ENCODE results near the gene MDFIC2. TPM values are rescaled to one million over a fixed set of nuclear protein-coding genes. Genes with fewer than 3 reads are reported as not detected.
A peak's percentile ranks its signal among the peaks of the same experiment; 100 is the strongest.

Gene MDFIC2
- total and polyA plus RNA-seq, 2 of the 13 experiments (the other 11 are each of a cell fraction or from before 2014, with no cell fraction given) = not detected

GRCh38 chr3:70156808-70157207 lies 155.6 kb downstream of the MDFIC2 start:
- CTCF ChIA-PET (ENCODE audit: low intra/inter-chr PET ratio, low total read pairs) = no interaction called here
- intact Hi-C loops (cut with micrococcal nuclease; ENCODE audit: unreplicated experiment) = no loop called here
- FAIRE-seq = no peak

GRCh38 chr3:70150599-70150998 lies 161.8 kb downstream of the MDFIC2 start:
- in situ Hi-C loops (cut with HindIII; ENCODE audit: extremely low pct_ligation_motif_present, low pct_unique_long_range_greater_than_20kb) (no loop called here), intact Hi-C loops (cut with micrococcal nuclease; ENCODE audit: unreplicated experiment) (no loop called here)
- TF ChIP-seq MTF2 (CRISPR knock-in tag; IDR thresholded peaks at IDR 0.05; ENCODE audit: borderline replicate concordance) = no peak
- TF ChIP-seq, protein P1, sequence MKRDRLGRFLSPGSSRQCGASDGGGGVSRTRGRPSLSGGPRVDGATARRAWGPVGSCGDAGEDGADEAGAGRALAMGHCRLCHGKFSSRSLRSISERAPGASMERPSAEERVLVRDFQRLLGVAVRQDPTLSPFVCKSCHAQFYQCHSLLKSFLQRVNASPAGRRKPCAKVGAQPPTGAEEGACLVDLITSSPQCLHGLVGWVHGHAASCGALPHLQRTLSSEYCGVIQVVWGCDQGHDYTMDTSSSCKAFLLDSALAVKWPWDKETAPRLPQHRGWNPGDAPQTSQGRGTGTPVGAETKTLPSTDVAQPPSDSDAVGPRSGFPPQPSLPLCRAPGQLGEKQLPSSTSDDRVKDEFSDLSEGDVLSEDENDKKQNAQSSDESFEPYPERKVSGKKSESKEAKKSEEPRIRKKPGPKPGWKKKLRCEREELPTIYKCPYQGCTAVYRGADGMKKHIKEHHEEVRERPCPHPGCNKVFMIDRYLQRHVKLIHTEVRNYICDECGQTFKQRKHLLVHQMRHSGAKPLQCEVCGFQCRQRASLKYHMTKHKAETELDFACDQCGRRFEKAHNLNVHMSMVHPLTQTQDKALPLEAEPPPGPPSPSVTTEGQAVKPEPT (CRISPR knock-in tag; IDR thresholded peaks at IDR 0.05; ENCODE audit: low read depth) = no peak
- TF ChIP-seq MNT (IDR thresholded peaks at IDR 0.05) = peak; percentile 83
- TF ChIP-seq MEIS2 (CRISPR knock-in tag; IDR thresholded peaks at IDR 0.05) = no peak
- no peak for TF ChIP-seq SP1 (IDR thresholded peaks at IDR 0.05)
- TF ChIP-seq SP1 (CRISPR knock-in tag; IDR thresholded peaks at IDR 0.05) = no peak
- Histone ChIP-seq H3K4me1 (ENCODE audit: insufficient read depth, low read length) (no peaks in the 10 kb centered on the region), H2AFZ (ENCODE audit: low read length) (no peak overlapping the region), H3K4me3 (replicated peaks in 1 of 3; ENCODE audit: insufficient read depth in 1 of 3, low read depth in 2 of 3, low read length in 3 of 3) (no peak overlapping the region), H3K36me3 (replicated peaks in 1 of 2; ENCODE audit: control insufficient read depth in 1 of 2, insufficient read depth in 2 of 2, low read length in 2 of 2) (no peaks in the 10 kb centered on the region), H3K9me3 (ENCODE audit: low read length) (no peaks in the 10 kb centered on the region), H4K20me1 (ENCODE audit: insufficient read depth, low read length) (no peaks in the 10 kb centered on the region), H3K4me2 (ENCODE audit: low read depth, low read length) (no peak overlapping the region), H3K27me3 (ENCODE audit: control insufficient read depth in 1 of 2, insufficient read depth in 2 of 2, low read length in 2 of 2) (no peaks in the 10 kb centered on the region; a peak in 1 of 5 replicates), H3K9ac (ENCODE audit: insufficient read depth, low read depth, low read length) (no peak overlapping the region), H3K79me2 (ENCODE audit: insufficient read depth, low read length) (no peaks in the 10 kb centered on the region), H3K27ac (ENCODE audit: extremely low read length, insufficient read depth, low read length) (no peak overlapping the region)
- CTCF ChIA-PET (ENCODE audit: low intra/inter-chr PET ratio, low total read pairs) = no interaction called here
- BruUV-seq (replicated peaks) = no TSS peak
- no peak for ATAC-seq
- DNase-seq (ENCODE audit: low spot score) = no peak
- WGBS (ENCODE audit: low lambda C conversion rate) = 0% methylated on average over 3 of the region's 3 CpGs
- no peak for FAIRE-seq
- POLR2A ChIA-PET = no interaction called here

More at GRCh38 chr3:70156808-70157207, 155.6 kb downstream of the MDFIC2 start:
- H2AFZ ChIP-seq (ENCODE audit: low read length) = no peak overlapping the region
- no peak for DNase-seq (ENCODE audit: low spot score)
- no peaks in the 10 kb centered on the region for H3K9me3 ChIP-seq (ENCODE audit: low read length)
- H3K4me3 ChIP-seq (replicated peaks in 1 of 3; ENCODE audit: insufficient read depth in 1 of 3, low read depth in 2 of 3, low read length in 3 of 3) = no peak overlapping the region
- 0% methylated on average over 1 of the region's 1 CpG for WGBS (ENCODE audit: low lambda C conversion rate)
- POLR2A ChIA-PET = no interaction called here
- TF ChIP-seq MAFK (conservative IDR thresholded peaks at IDR 0.05 in 1 of 2, IDR thresholded peaks at IDR 0.05 in 1 of 2; ENCODE audit: low read length in 2 of 2) (peak; percentile 45 to 60), GABPA (IDR thresholded peaks at IDR 0.05; ENCODE audit: low read depth, low read length) (no peak), GABPA (CRISPR knock-in tag; IDR thresholded peaks at IDR 0.05; ENCODE audit: low read depth) (no peak), MTA3 (CRISPR knock-in tag; IDR thresholded peaks at IDR 0.05) (no peak), PCBP1 (IDR thresholded peaks at IDR 0.05; ENCODE audit: borderline replicate concordance, low read depth, low read length) (no peak), ZNF251 (CRISPR knock-in tag; IDR thresholded peaks at IDR 0.05) (no peak)
- H3K27ac ChIP-seq (ENCODE audit: extremely low read length, insufficient read depth, low read length) = no peak overlapping the region
- H3K4me1 ChIP-seq (ENCODE audit: insufficient read depth, low read length) = no peaks in the 10 kb centered on the region
- no peak overlapping the region for H3K4me2 ChIP-seq (ENCODE audit: low read depth, low read length)
- H4K20me1 ChIP-seq (ENCODE audit: insufficient read depth, low read length) = no peaks in the 10 kb centered on the region
- no peaks in the 10 kb centered on the region for H3K36me3 ChIP-seq (replicated peaks in 1 of 2; ENCODE audit: control insufficient read depth in 1 of 2, insufficient read depth in 2 of 2, low read length in 2 of 2)
- BruUV-seq (replicated peaks) = no TSS peak
- ATAC-seq = no peak
- no peaks in the 10 kb centered on the region for H3K27me3 ChIP-seq (ENCODE audit: control insufficient read depth in 1 of 2, insufficient read depth in 2 of 2, low read length in 2 of 2)
- no peaks in the 10 kb centered on the region for H3K79me2 ChIP-seq (ENCODE audit: insufficient read depth, low read length)
- H3K9ac ChIP-seq (ENCODE audit: insufficient read depth, low read depth, low read length) = no peak overlapping the region
- in situ Hi-C loops (cut with HindIII; ENCODE audit: extremely low pct_ligation_motif_present, low pct_unique_long_range_greater_than_20kb) = no loop called here
